COR-L47 (cell line): ENCODE data around the gene MAP4K4.

Source experiments
- DNase-seq: peaks from one replicate; lab custom pipeline; 2025; lab: John Stamatoyannopoulos, UW

Gene MAP4K4

DNA sequence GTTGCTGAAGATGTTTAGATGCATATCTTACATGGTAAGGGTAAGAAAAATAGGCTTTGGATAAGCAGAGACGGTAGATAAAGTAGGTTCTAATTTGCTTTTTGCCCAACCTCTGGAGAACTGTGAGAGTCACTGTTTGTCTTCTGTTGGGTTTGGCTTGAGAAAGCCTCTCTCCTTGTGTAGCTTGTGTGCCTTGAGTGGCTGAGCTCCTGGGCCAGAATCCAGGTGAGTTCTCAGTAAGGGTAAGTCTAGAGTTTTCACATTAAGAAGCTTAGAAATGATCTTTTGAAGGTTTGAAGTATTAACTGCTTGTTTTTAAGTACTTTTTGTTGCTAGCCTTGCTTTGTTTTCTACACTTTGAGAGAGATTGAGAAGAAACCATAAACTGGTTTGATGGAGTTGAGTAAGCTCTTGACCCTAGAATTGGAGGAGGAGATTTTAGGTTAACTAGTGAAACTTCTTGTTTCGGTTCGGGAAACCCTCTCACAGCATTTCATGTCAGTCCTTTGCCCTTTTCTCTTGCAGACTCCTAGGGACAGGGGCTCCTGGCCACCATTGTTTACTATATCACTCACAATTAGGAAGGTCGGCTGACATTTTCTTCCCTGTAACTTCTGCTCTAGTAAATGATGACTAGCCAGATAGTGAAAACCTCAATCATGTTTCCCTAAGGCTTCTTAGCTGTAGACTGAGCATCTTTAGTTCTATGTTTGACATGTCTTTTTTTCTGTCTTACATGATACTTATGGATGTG, 26.0 kb downstream of the MAP4K4 start:
- no peak for DNase-seq

DNA sequence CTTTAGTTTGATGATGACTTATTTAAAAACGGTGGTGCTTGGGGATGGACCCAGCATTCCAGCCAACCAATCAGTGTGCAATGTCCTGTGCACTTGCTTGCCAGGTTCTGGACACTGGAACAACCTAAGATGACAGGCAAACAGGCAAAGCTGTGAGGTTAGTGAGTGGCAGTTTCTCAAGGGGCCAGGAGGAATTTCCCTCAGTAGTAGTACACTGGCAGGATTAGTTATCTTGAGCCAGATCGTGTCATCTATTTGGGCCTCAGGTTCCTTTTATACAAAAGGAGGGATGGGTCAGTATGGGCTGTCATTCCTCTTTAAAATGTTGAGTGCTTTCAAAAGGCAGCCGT, 26.6 kb downstream of the MAP4K4 start:
- DNase-seq: no peak

DNA sequence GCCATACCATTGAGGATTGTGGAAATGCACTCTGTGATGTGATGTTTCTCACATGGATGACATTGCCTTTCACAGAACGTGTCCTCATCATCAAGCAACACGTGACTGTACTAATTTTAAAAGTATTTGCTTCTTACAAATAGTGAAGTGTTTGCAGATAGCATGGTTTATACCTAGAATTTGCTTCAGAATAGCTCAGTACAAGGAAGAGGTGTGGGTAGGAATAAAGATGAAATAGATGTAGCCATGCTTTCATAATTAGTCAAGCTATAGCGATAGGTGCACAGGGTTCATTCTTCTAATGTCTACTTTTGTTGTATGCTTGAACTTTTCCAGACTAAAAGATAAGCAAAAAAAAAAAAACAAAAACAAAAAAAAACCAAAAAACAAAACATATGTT, 27.5 kb downstream of the MAP4K4 start:
- DNase-seq: no peak

DNA sequence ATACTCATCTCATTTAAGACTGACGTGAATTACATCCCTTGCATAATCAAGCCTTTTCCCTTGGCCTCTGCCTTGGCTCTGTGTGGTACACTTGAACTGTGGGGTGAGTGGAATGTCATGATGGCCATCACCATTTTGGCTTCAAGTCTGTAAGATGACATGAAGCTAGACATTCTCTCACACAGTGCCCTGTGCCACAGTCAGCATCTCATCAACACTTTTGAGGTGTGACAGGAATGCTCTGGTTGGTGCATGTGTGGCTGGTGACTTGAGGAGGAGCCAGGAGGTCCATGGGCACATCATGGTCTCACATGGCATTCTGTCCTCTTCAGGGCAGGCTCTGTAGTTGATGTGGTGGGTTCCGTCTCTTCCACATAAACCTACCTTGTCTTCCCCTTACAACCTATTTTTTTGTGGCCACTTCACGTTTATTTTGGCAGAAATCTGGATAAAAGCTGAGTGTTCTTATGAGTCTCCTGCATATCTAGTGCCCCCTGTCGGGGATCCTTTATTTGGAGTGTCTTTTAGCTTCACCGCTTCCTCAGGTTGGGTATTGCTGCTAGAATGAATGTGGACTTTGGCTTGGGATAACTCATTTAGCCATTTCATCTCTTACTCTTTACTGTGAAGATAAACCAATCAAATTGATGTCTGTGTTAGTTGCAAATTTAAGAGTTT, 28.1 kb downstream of the MAP4K4 start:
- no peak for DNase-seq

DNA sequence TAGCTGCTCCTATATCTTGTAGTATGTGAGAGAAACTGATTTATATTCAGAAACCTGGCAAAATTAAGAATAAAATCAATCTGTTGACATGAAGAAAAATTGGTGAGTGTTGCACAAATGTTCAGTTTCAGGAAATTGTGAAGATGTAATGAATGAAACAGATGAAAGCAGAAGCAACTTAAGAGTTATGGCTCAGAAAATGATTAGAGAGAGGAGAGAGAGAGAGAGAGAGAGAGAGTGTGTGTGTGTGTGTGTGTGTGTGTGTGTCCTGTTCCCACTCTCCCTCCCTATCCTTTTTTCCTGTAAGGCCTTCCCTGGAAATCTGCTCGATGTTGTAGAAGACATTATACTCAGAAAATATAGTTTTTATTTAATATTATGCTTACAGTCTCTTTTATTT, 31.4 kb downstream of the MAP4K4 start:
- DNase-seq: no peak

DNA sequence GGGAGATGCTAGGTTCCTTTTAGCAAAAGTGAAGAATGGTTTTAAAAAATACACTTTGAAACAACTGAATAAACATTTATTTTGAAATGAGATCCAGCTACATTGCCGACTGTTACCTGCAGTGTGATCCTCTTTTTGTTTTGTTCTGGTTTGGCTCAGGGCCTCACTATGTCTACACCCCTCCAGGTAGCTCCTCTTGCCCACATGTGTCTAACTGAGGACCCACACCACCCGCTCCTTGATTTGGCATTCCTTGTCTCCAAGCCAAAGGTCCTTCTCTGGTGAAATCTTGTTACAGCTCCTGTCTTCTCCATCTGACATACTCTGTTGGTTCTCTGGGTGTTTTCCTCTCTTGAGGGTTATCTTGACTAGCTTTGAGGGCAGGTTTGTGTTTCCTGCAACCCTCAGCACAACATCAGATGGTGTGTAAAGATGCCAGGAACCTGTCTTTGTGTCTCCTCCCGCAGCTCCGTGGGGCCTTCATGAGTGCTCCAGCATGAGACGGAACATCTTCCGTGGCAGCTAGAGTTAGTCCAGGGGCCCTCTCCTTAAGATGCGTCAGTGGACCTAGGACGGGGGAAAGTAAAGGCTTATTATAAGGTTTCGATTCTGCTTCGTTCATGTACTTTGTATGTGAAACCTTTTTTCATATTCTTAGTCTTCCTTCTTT, 32.1 kb downstream of the MAP4K4 start:
- no peak for DNase-seq

DNA sequence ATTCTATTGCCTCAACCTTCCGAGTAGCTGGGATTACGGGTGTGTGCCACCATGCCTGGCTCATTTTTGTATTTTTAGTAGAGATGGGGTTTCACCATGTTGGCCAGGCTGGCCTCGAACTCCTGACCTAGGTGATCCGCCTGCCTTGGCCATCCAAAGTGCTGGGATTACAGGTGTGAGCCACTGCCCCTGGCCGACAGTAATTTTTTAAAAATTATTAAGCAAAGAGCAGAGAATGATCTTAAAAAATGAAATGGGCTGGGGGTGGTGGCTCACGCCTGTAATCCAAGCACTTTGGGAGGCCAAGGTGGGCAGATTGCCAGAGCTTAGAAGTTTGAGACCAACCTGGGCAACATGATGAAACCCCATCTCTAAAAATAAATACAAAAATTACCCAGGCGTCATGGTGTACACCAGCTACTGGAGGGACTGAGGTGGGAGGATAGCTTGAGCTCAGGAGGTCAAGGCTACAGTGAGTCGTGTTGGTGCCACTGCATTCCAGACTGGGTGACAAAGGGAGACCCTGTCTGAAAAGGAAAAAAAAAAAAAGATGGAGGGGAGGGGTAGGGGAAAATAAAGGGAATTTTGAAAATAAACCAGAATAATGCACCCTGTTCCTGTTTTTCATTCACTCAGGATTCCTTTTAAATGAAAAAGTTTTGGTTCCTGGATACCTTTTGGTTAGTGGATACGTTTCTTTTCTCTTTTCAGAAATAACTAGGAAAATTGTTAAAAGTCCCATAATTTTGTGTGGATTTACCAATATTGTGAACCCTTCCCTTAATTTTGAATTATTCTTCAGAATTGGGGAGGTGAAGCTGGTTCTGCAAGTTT, 33.9 kb downstream of the MAP4K4 start:
- DNase-seq: no peak

DNA sequence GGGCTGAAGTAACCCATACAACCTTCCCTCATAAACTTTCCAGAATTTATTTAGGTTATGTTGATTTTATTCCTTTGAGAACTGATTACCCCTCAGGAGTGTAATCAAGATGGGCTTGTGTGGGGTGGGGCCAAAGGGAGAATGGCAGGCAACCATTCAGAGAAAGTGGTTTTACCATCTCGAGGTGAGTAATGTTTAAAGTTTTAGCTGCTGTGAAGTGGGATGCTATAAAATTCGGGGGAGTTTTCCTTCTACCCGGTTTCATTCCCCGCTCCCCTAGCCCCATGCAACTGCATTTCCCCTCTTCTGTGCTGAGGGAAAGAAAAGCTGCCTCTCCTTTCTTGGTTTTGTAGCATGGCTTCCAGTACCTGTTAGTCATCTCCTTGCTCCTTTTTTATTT, 34.7 kb downstream of the MAP4K4 start:
- no peak for DNase-seq

DNA sequence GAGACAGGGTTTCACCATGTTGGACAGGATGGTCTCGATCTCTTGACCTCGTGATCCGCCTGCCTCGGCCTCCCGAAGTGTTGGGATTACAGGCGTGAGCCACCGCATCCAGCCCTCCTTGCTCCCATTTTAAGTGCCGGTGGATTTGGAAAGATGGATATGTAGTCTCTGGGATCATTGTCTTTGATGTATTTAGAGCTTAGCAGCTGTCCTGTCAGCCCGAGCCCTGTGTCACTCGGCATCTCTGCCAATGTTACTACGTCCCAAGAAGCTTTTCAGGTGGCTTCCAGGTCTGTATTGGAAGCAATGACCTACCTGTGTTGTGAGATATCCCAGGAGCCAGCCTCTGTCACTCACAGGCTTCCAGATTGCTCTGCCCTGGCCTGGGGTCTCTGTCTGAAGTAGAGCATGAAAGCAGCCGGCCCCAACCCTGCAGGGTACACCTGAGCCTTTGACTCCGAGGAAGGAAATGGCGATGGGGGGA, 35.3 kb downstream of the MAP4K4 start:
- no peak for DNase-seq

DNA sequence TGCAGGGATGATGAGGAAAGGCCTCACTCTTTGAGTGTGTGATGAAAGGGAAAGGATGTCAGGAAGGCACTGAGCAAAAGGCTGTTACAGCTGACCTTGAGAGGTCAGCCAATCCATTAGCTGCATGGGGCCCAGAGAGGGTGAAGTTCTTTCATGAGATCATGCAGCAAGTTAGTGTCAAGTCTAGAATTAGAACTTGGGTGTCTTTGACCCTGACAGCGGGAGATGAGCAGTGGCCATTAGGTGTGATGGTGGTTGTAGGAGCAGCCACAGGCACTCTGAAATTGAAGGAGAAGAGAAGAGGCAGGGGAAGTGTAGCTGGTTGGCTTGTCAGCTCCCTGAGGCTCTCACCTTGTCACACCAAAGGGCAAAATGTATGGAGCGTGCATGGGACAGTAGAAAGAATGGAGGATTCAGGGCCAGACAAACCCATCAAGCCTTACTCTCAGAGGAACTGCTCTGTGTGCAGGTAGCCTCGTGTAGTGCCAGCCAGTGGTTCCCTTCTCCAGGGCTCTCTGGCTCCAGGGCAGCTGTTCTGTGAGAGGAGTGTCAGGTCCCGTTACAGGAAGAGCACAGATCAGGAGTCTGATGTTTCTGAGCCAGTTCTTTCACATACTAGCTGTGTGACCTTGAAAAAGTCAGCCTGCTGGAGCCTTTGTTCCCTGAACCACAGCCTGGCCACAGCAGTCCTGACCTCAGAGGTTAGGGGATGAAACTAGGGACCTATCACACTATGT, 35.9 kb downstream of the MAP4K4 start:
- DNase-seq: no peak

DNA sequence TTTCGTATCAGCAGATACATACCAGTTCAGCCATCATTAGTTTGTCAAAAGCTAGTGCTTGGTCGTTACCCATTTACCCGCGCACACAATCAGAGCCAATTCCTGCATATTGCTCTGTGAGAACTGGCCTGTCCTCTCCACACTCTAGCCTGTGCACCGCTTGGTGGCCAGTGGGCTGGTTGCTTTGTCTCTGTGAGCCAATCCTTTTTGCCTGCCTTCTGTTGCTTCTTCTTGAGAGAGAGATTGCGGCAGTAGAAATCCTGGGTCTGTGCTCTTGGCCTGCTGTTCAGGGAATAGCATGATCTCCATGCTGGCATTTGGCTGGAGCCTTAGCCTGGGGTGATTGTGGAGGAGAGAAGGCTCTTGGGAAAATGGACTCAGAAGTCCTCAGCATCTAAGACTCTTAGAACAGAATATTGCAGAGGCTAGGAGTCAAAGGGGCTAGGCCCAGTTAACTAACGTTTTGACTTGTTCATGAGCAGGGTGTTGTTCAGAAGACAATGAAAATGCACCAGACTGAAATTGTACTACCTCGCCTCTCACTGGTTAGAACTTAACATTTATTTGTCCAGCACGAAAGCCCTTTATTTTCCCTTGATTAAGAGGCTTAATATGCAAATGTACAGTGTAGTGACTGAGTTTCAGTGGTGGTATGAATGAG, 37.1 kb downstream of the MAP4K4 start:
- no peak for DNase-seq

DNA sequence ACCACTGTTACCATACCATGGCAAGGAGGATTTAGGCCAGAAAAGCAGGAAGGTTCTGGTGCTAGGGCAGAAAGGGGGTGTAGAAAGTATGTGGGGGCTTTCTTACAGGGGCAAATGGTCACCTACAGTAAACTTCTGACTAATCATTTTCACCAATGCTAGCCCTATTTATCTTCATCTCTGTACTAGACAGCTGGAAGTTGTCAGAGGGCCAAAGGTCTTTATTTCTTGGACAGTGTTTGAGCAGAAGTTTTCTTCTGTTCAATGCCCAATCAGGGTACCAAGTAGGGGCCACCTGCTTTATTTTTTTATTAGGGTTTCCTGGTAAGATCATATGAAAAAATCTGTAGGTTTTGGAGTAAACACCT, 37.6 kb downstream of the MAP4K4 start:
- no peak for DNase-seq

DNA sequence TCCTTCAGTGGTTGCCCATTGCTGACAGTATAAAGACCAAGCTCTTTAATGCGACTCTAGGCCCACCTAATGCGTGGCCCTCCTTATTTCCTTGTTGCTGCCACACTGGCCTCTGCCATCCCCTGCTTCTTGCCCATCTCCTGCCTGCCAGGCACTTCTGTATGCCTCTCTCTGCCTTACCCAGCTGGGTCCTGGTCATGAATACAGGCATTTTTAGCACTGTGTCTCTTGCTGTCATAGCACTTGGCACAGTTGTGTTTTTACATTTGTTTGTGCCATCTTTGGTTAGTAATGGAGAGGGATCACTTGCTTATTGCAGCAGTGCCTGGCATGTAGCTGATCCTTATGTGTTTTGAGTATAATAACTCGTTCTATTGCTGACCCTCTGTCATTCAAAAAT, 38.7 kb downstream of the MAP4K4 start:
- no peak for DNase-seq

DNA sequence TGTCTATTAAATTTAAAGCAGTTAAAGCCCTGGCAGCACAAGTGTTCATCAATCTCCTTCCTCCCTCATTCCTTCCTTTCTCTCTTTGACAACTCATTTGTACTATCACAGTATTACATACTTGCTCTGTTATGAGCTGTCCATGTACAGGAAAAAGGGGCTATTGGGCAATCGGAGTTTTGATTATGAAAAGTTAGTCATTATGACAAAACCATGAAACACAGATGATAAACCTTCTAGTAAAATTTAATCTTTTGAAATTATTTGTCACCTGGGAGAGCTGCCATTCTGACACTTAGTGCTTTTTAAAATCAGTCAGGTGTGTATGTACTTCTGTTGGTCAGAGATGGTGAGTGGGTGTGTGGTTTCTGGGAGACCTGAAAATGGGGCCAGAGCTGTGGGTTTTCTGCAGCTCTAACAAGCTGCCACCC, 39.4 kb downstream of the MAP4K4 start:
- DNase-seq: no peak

DNA sequence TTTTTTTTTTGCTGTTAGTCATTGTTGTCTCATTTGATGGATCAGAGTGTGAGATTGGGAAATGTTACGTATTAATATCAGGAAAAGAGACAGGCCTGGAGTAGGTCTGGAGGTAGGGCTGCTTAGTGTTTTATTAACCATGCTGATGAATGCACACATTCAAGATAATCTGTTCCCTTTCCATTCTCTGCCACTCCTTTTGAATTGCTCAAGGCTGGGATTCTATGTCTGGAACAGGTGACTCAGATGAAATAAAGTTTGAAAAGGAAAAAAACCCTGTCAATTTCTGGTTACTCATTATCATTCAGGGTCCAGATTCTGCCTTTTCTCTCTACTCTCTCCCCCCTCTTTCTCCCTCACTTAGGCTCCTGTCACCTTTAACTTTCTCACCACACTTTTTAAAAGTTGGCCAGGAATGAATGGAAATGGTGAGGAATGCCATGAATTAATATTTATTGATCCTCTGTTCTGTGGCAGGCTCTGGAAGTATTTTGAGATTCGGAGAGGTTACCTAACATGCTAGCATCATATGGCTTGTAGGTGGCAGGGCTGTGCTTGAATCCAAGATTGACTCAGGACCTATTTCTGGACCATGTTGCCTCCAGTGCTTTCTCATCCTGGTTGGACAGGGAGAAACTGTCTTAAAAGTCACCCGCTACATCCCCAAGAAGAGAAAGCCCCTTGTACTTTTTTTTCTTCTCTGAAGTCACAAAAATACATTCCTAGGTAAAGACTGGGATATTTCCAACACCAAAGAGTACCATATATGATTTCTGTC, 40.2 kb downstream of the MAP4K4 start:
- no peak for DNase-seq

DNA sequence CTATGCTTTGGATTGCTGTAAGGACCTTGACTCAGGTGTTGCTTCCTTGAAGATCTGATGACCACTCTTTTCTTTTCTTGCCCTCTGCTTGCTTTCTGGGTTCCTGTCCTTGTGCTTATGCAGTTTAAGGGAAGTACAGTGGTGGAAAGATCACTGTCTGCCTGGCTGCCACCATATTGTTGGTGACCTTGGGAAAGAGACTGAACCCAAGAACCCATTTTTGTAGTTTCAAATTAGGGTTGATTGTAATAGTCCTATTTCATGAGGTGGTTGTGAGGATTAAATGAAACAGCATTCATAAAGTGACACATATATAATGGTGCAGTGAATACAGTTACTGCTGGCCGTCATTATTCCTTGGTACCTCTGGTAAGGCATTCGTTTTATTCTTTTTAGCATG, 41.1 kb downstream of the MAP4K4 start:
- DNase-seq: no peak

DNA sequence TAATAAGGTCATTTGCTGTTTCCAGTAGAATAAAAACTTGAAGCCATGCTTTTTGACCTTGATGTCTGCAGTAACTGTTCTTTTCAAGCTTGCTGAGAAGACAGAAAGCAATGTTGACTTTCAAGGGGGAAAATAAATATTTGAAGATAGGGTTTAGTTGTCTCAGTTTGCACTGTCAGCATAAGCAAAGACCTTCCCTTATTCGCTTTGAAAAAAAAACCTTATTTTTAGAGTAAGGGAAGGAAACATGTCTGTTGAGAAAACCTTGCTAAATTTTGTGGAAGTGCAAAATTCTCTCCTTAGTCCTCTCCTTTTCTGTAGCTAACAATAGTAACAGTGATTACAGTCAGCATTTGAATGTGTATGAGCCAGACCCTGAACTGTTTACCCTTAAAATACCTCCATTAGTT, 43.1 kb downstream of the MAP4K4 start:
- DNase-seq: no peak

DNA sequence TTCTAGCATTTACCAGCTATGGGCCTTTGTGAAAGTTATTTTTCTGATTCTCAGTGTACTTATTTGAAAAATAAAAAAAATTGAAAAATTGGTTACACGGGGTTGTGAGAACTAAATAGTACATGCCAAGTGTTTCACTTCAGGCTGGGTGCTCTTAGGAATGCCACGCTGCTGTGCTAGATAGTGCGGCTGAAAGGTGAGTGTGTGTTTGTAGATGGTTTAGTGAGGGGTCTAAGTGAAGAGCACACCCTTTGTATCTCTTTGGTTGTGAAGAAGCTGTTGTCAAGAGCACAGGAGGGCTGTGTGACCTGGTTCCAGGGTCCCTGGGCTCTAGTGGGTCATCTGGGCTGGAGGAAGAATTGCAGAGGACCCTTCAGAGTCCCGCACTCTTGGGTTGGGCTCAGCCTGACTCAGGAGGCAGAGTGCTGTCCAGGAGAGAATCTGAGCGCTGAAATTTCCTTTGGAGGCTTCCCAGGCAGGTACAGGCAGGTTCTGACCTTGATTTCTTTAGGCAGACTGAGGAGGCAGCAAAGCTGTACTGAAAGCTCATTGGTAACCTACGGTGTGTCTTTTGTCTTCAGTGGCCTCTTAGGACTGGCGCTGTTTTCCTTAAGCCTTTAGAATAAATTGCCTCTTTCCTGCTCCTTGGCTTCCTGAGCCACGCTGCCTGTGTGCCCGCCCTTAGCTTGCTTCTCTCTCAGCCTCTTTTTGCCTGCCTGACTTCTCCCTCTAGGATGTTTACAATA, 44.4 kb downstream of the MAP4K4 start:
- DNase-seq: no peak

DNA sequence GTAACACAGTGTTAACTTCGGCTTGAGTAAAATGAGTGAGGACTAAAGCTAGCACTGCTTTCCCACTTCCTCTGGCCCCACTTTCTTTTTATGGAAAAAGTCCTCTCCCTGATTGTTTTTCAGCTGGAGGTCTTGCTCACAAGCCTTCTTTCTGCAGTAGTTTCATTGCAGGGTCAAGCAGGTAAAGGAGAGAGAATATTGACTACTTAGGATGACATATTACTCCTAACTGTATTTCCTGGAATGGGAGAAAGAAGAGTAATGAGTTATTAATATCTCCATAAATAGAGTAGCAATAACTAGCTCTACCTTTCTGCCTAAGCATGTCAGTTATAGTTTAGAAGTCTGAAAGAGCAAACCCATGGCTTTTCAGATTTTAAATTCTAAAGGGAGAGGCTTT, 45.0 kb downstream of the MAP4K4 start:
- no peak for DNase-seq

DNA sequence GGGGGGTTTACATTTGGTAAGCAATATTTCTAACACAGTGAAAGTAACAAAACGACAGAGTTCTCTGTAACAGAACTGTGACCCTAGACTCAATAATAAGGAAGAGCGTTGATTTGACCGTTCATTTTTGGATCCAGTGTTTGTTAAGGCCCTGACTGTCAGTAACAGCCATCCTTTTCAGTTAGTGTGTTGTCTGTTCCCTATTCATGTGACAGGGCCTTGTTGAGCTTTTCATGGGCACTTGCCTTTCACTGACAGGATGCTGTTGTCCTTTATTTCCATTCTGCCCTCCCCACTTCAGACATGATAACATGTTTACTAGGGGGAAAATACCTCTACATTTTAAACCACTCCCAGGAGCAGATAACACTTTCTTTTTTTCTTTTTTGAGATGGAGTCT, 45.8 kb downstream of the MAP4K4 start:
- no peak for DNase-seq
